ENCODE measurements around the gene CARD6. TPM values are rescaled to one million over a fixed set of nuclear protein-coding genes. Genes with fewer than 3 reads are reported as not detected.

The CARD6 gene
- total RNA-seq, 4 donors from 2014 or later, result 6.2 to 12.5 (median 10.9) TPM

GRCh38 chr5:40797273-40798011 lies 43.7 kb upstream of the CARD6 start:
- Histone ChIP-seq H3K4me1 (peaks cover 0 to 15% of the 10 kb centered on the region in 2 donors), H3K27me3 (no peaks in the 10 kb centered on the region), H3K4me3 (peak overlapping the region; percentile 70 to 94), H3K36me3 (no peaks in the 10 kb centered on the region), H3K9me3 (no peaks in the 10 kb centered on the region), H3K27ac (peak overlapping the region; percentile 98)
- intact Hi-C loops (cut with DNase I; ENCODE audit: low total_unique reads), result no loop called here
- DNase-seq, result peak; percentile 70 to 73
- TF ChIP-seq POLR2A (IDR thresholded peaks at IDR 0.05) (no peak), CTCF (IDR thresholded peaks at IDR 0.05) (no peak)

GRCh38 chr5:40798012-40798800 lies 43.0 kb upstream of the CARD6 start, which contains the start of gene PRKAA1:
Gene PRKAA1, minus strand, starts transcription at chr5:40798374. Its CDS starts 185 bp downstream, at chr5:40798189.
- peak; percentile 89 to 91 for DNase-seq
- H3K4me1 ChIP-seq, result peaks cover 0 to 15% of the 10 kb centered on the region in 2 donors
- H3K27me3 ChIP-seq, result no peaks in the 10 kb centered on the region
- peak; percentile 63 to 80 for TF ChIP-seq POLR2A (IDR thresholded peaks at IDR 0.05)
- TF ChIP-seq CTCF (IDR thresholded peaks at IDR 0.05), result peak; percentile 40 to 73 (median 68)
- intact Hi-C loops (cut with DNase I; ENCODE audit: low total_unique reads), result no loop called here
- H3K27ac ChIP-seq, result peak within 1 kb of the TSS; percentile 98
- H3K36me3 ChIP-seq, result no peaks in the 10 kb centered on the region
- H3K4me3 ChIP-seq, result peak within 1 kb of the TSS; percentile 70 to 94
- H3K9me3 ChIP-seq, result no peaks in the 10 kb centered on the region

- H3K36me3 ChIP-seq, result no peaks in the 10 kb centered on the region
- H3K27me3 ChIP-seq, result no peaks in the 10 kb centered on the region
- no peak for DNase-seq
- peaks cover 0 to 15% of the 10 kb centered on the region in 2 donors for H3K4me1 ChIP-seq
- H3K4me3 ChIP-seq, result peak overlapping the region; percentile 70 to 94
- peak overlapping the region; percentile 98 for H3K27ac ChIP-seq
- TF ChIP-seq CTCF (IDR thresholded peaks at IDR 0.05) (no peak), POLR2A (IDR thresholded peaks at IDR 0.05) (no peak)
- intact Hi-C loops (cut with DNase I; ENCODE audit: low total_unique reads), result no loop called here
- no peaks in the 10 kb centered on the region for H3K9me3 ChIP-seq
These were observed 42.4 kb upstream of the CARD6 start for GRCh38 chr5:40798801-40799210.

GRCh38 chr5:40799258-40799657 lies 41.9 kb upstream of the CARD6 start:
- Histone ChIP-seq H3K27me3 (no peaks in the 10 kb centered on the region), H3K27ac (peak overlapping the region; percentile 98), H3K9me3 (no peaks in the 10 kb centered on the region), H3K4me3 (peak overlapping the region in 1 of 2 donors; percentile 70), H3K36me3 (no peaks in the 10 kb centered on the region), H3K4me1 (peaks cover 0 to 15% of the 10 kb centered on the region in 2 donors)
- intact Hi-C loops (cut with DNase I; ENCODE audit: low total_unique reads), result no loop called here
- DNase-seq, result no peak
- TF ChIP-seq POLR2A (IDR thresholded peaks at IDR 0.05) (no peak), CTCF (IDR thresholded peaks at IDR 0.05) (no peak)

Measured in uterus (tissue), 4 donors.